Vagina (tissue), 2 donors: ENCODE results near the gene ZGRF1. TPM values are rescaled to one million over a fixed set of nuclear protein-coding genes. Genes with fewer than 3 reads are reported as not detected.
"Not testable (repeated sequence)": the region's sequence is repeated elsewhere in the genome, so short reads cannot be mapped to it uniquely, and the experiment has no call there.

ENCODE experiments used
- DNase-seq, 2 donors: peaks; one replicate each; pipeline ENCODE4 v3.0.0-alpha.2; 2017; ENCODE audit errors: extremely low spot score in 2 of 2
- H3K27ac ChIP-seq: fragments of 200-600 bp; sonication (generic); one replicate; pipeline ENCODE4 v1.5.1; 2019
- H3K27me3 ChIP-seq: fragments of 200-600 bp; sonication (generic); one replicate; pipeline ENCODE4 v1.5.1; 2019
- H3K36me3 ChIP-seq, 2 donors: fragments of 200-600 bp; sonication (generic); one replicate each; pipeline ENCODE4 v1.5.1; 2017 to 2019
- H3K4me1 ChIP-seq: fragments of 200-600 bp; sonication (generic); one replicate; pipeline ENCODE4 v1.5.1; 2019
- H3K4me3 ChIP-seq, 2 donors: fragments of 200-600 bp; sonication (generic); 1 replicate in 1 of 2; 2 replicates in 1 of 2; pipeline ENCODE4 v1.5.1; 2016 to 2019
- H3K9me3 ChIP-seq: fragments of 200-600 bp; sonication (generic); one replicate; pipeline ENCODE4 v1.5.1; 2019
- POLR2A ChIP-seq, 2 donors: fragments of 450-650 bp; IDR thresholded peaks; one replicate each; pipeline ENCODE4 v1.6.1; 2017; ENCODE audit warnings: antibody characterized with exemption in 2 of 2, mild to moderate bottlenecking in 2 of 2, moderate library complexity in 2 of 2
- POLR2AphosphoS5 ChIP-seq, 2 donors: sonication (generic); formaldehyde crosslinking; IDR thresholded peaks; one replicate each; pipeline ENCODE4 v1.9.0; 2017; ENCODE audit warnings: antibody characterized with exemption in 2 of 2, mild to moderate bottlenecking in 2 of 2, low read depth in 1 of 2; ENCODE audit not compliant: insufficient read depth in 1 of 2
- intact Hi-C: fragments of 100-400 bp; cut with DNase I; formaldehyde crosslinking; loops from one replicate; pipeline ENCODE4 v1.15.1; 2023
- total RNA-seq: library from RNA; depleted of rRNA; stranded (reverse); fragments of >200 nt; gene quantifications from one replicate; pipeline ENCODE4 v1.2.3, GENCODE V29; 2016
- TF ChIP-seq, protein P1 (sequence below), 3 experiments: fragments of 450-650 bp in 2 of 3; fragments of 200-600 bp in 1 of 3; sonication (generic) in 1 of 3; IDR thresholded peaks; one replicate each; pipeline ENCODE4 v1.5.1; 2017 to 2019; ENCODE audit warnings: antibody characterized with exemption in 3 of 3, mild to moderate bottlenecking in 2 of 3, moderate library complexity in 2 of 3

ZGRF1 gene
- total RNA-seq, 1 donor from 2014 or later: 5.6 TPM

DNA sequence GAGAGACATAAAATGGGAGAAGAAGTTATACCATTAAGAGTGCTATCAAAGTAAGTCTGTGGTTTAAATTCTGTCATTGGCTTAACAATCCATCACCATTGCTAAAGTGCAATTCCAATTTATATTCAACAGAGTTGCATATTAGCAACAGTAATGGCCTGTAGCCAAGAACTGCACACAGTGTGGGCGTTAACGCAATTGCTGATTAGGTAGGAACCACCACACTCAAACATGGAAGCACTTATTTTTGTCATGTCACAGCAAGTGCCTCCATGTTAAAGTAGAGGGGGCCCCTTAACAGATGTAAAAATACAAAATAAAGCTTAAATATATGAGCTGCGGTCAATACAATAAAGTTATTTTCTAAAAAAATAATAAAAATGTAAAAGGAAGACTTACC is 11.1 kb upstream of the ZGRF1 start:
- no peak overlapping the region for H3K27ac ChIP-seq
- H3K27me3 ChIP-seq: no peaks in the 10 kb centered on the region
- no peaks in the 10 kb centered on the region for H3K4me1 ChIP-seq
- intact Hi-C loops: loop anchor here (10.0 kb wide), 1 partner anchor 277 kb away; no protein-coding TSS in a partner anchor
- peaks cover 0 to 65% of the 10 kb centered on the region in 2 donors for H3K36me3 ChIP-seq
- H3K9me3 ChIP-seq: no peaks in the 10 kb centered on the region
- TF ChIP-seq POLR2A (IDR thresholded peaks at IDR 0.05) (no peak), POLR2AphosphoS5 (IDR thresholded peaks at IDR 0.05; ENCODE audit: insufficient read depth in 1 of 2, low read depth in 1 of 2) (no peak)
- TF ChIP-seq, protein P1, sequence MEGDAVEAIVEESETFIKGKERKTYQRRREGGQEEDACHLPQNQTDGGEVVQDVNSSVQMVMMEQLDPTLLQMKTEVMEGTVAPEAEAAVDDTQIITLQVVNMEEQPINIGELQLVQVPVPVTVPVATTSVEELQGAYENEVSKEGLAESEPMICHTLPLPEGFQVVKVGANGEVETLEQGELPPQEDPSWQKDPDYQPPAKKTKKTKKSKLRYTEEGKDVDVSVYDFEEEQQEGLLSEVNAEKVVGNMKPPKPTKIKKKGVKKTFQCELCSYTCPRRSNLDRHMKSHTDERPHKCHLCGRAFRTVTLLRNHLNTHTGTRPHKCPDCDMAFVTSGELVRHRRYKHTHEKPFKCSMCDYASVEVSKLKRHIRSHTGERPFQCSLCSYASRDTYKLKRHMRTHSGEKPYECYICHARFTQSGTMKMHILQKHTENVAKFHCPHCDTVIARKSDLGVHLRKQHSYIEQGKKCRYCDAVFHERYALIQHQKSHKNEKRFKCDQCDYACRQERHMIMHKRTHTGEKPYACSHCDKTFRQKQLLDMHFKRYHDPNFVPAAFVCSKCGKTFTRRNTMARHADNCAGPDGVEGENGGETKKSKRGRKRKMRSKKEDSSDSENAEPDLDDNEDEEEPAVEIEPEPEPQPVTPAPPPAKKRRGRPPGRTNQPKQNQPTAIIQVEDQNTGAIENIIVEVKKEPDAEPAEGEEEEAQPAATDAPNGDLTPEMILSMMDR (IDR thresholded peaks at IDR 0.05): no peak
- DNase-seq: no peak
- H3K4me3 ChIP-seq: no peak overlapping the region

DNA sequence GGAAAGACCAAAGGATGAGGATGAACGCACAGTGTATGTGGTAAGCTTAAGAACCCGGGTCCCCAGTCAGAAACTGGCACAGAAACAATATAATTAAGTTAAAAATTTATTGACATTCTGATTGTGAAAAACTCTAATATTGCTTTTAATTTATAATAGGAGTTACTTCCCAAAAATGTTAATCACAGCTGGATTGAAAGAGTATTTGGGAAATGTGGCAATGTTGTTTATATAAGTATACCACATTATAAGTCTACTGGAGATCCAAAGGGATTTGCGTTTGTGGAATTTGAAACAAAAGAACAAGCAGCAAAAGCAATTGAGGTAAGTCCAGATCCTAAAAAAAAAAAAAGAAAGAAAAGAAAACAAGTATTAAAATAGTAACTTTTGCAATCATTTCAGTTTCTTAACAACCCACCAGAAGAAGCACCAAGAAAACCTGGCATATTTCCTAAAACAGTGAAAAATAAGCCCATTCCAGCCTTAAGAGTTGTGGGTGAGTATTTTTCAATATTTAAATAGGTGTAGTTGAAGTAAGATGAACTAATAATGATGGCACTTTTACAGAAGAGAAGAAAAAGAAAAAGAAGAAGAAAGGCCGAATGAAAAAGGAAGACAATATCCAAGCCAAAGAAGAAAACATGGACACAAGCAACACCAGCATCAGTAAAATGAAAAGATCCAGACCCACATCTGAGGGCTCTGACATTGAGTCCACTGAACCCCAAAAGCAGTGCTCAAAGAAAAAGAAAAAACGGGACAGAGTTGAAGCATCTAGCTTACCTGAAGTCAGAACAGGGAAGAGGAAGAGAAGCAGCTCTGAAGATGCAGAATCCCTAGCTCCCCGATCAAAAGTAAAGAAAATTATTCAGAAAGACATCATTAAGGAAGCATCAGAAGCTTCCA is 10.2 kb upstream of the ZGRF1 start:
- Histone ChIP-seq H3K27ac (no peak overlapping the region), H3K4me3 (no peak overlapping the region), H3K9me3 (no peaks in the 10 kb centered on the region), H3K4me1 (no peaks in the 10 kb centered on the region), H3K36me3 (peaks cover 0 to 58% of the 10 kb centered on the region in 2 donors), H3K27me3 (no peaks in the 10 kb centered on the region)
- no peak for DNase-seq
- intact Hi-C loops: loop anchor here (10.0 kb wide), 1 partner anchor 278 kb away; no protein-coding TSS in a partner anchor
- TF ChIP-seq POLR2AphosphoS5 (IDR thresholded peaks at IDR 0.05; ENCODE audit: insufficient read depth in 1 of 2, low read depth in 1 of 2): no peak
- TF ChIP-seq, protein P1 (IDR thresholded peaks at IDR 0.05): no peak
- TF ChIP-seq POLR2A (IDR thresholded peaks at IDR 0.05): no peak

DNA sequence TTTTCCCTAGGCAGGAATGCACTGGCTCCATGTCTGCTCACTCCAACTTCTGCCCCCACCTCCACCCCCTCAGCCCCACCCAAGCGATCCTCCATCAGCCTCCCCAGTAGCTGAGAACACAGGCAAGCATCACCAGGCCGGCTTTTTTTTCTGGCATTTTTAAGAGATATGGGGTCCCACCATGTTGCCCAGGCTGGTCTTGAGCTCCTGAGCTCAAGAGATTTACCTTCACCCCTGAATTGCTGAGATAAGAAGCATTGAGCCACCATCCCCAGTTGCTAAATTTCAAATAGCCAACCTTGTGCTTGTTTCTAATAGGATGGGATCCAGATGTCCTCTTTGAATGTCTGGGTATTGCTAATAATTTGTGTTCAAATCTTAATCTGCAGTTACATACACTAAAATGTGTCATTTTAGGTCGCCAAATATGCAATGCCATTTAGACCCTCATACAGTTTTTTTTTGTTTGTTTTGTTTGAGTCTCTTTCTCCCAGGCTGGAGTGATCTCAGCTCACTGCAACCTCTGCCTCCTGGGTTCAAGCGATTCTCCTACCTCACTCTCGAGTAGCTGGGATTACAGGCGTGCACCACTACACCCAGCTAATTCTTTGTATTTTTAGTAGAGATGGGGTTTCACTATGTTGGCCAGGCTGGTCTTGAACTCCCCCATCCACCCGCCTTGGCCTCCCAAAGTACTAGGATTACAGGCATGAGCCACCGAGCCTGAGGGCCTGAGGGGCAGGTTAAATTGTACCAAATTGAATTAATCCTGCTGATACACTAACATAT is 9.0 kb upstream of the ZGRF1 start:
- no peak for DNase-seq
- Histone ChIP-seq H3K36me3 (peaks cover 0 to 49% of the 10 kb centered on the region in 2 donors), H3K4me1 (no peaks in the 10 kb centered on the region), H3K4me3 (no peak overlapping the region), H3K27me3 (no peaks in the 10 kb centered on the region), H3K9me3 (no peaks in the 10 kb centered on the region), H3K27ac (no peak overlapping the region)
- TF ChIP-seq POLR2A (IDR thresholded peaks at IDR 0.05) (no peak), POLR2AphosphoS5 (IDR thresholded peaks at IDR 0.05; ENCODE audit: insufficient read depth in 1 of 2, low read depth in 1 of 2) (no peak)
- TF ChIP-seq, protein P1 (IDR thresholded peaks at IDR 0.05): no peak
- intact Hi-C loops: loop anchor here (10.0 kb wide), 1 partner anchor 279 kb away; no protein-coding TSS in a partner anchor

DNA sequence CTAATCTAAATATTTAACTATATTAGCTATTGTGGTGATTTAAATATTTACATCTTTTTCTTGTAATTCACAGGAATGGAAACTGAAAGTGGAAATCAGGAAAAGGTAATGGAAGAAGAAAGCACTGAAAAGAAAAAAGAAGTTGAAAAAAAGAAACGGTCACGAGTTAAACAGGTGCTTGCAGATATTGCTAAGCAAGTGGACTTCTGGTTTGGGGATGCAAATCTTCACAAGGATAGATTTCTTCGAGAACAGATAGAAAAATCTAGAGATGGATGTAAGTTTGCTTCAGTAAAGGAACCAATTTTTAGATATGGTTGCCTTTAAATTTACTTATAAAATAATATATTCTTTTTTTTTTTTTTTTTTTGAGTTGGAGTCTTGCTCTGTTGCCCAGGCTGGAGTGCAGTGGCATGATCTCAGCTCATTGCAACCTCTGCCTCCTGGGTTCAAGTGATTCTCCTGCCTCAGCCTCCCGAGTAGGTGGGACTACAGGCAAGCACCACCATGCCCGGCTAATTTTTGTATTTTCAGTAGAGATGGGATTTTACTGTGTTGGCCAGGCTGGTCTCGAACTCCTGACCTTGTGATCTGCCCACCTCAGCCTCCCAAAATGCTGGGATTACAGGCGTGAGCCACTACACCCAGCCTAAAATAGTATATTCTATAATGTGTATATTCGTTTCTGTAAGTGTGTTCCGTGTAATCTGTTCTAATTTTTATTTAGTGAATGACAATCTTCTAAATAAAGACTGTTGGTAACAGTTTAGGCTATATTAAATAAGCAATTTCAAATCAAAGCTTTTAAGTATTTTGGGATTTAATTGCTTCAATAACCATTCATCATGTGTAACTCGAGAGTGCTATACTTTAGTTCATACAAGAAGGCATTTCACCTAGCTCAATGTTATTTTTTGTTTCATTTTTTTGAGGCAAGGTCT is 8.2 kb upstream of the ZGRF1 start:
- intact Hi-C loops: loop anchor here (10.0 kb wide), 1 partner anchor 280 kb away; no protein-coding TSS in a partner anchor
- H3K9me3 ChIP-seq, H3K4me3 ChIP-seq, DNase-seq, H3K4me1 ChIP-seq, H3K27ac ChIP-seq, H3K27me3 ChIP-seq: not testable (repeated sequence)
- peaks cover 0 to 47% of the 10 kb centered on the region in 2 donors for H3K36me3 ChIP-seq
